Measurements from ENCODE around the gene CMTM2.
"Not testable (repeated sequence)": the region's sequence is repeated elsewhere in the genome, so short reads cannot be mapped to it uniquely, and the experiment has no call there.

CMTM2 gene

GRCh38 chr16:66581246-66581952, 2.1 kb downstream of the CMTM2 start:
- no peak for DNase-seq (ENCODE audit: low read depth in 2 of 2)

GRCh38 chr16:66585481-66586239, 6.4 kb downstream of the CMTM2 start:
- no peak for DNase-seq (ENCODE audit: low read depth in 2 of 2)

- no peak for DNase-seq (ENCODE audit: low read depth in 2 of 2)
Measured at GRCh38 chr16:66587881-66588600, 8.8 kb downstream of the CMTM2 start.

- DNase-seq (ENCODE audit: low read depth in 2 of 2), result no peak
Measured at GRCh38 chr16:66588981-66589713, 9.9 kb downstream of the CMTM2 start.

GRCh38 chr16:66590322-66590721, 11.1 kb downstream of the CMTM2 start:
- no peak for DNase-seq (ENCODE audit: low read depth in 2 of 2)

GRCh38 chr16:66591018-66591417, 11.8 kb downstream of the CMTM2 start:
- DNase-seq (ENCODE audit: low read depth in 2 of 2), result no peak

GRCh38 chr16:66592241-66592640, 13.0 kb downstream of the CMTM2 start:
- no peak for DNase-seq (ENCODE audit: low read depth in 2 of 2)

- no peak for DNase-seq (ENCODE audit: low read depth in 2 of 2)
Measured at GRCh38 chr16:66592814-66593213, 13.6 kb downstream of the CMTM2 start.

- no peak for DNase-seq (ENCODE audit: low read depth in 2 of 2)
Measured at GRCh38 chr16:66594739-66595138, 15.5 kb downstream of the CMTM2 start.

- not testable (repeated sequence) for DNase-seq (ENCODE audit: low read depth in 2 of 2)
Measured at GRCh38 chr16:66596559-66596958, 17.3 kb downstream of the CMTM2 start.

- DNase-seq (ENCODE audit: low read depth in 2 of 2), result no peak
Measured at GRCh38 chr16:66596986-66597848, 18.0 kb downstream of the CMTM2 start.

GRCh38 chr16:66598111-66598510, 18.8 kb downstream of the CMTM2 start:
- DNase-seq (ENCODE audit: low read depth in 2 of 2), result no peak

GRCh38 chr16:66599726-66600125, 20.5 kb downstream of the CMTM2 start:
- DNase-seq (ENCODE audit: low read depth in 2 of 2), result no peak

GRCh38 chr16:66600477-66600876, 21.2 kb downstream of the CMTM2 start:
- no peak for DNase-seq (ENCODE audit: low read depth in 2 of 2)

- DNase-seq (ENCODE audit: low read depth in 2 of 2), result no peak
Measured at GRCh38 chr16:66601471-66601870, 22.2 kb downstream of the CMTM2 start.

GRCh38 chr16:66603537-66604375, 24.5 kb downstream of the CMTM2 start:
- DNase-seq (ENCODE audit: low read depth in 2 of 2), result peak in 1 of 2 experiments; percentile 32

GRCh38 chr16:66604376-66605176, 25.3 kb downstream of the CMTM2 start, which contains the start of gene CMTM3:
TSS of gene CMTM3 (plus strand) at chr16:66604704. CDS start at chr16:66604806, 102 bp downstream.
- peak in 1 of 2 experiments; percentile 18 for DNase-seq (ENCODE audit: low read depth in 2 of 2)

- DNase-seq (ENCODE audit: low read depth in 2 of 2), result no peak
Measured at GRCh38 chr16:66605177-66605978, 26.1 kb downstream of the CMTM2 start.

All from fibroblast of skin of left biceps (primary cell).